Omental fat pad (tissue), 4 donors: Measurements from ENCODE around the gene ARID3B. TPM values are rescaled to one million over a fixed set of nuclear protein-coding genes. Genes with fewer than 3 reads are reported as not detected.

Source experiments
- ATAC-seq: fragments of 150-250 bp; one replicate; pipeline ENCODE4 v1.9.1; 2016; ENCODE audit warnings: mild to moderate bottlenecking, moderate library complexity; ENCODE audit not compliant: low FRiP score
- DNase-seq: peaks from one replicate; pipeline ENCODE4 v3.0.0-alpha.2; 2019; ENCODE audit warnings: low spot score
- total RNA-seq, 4 donors: library from RNA; depleted of rRNA; stranded (reverse); fragments of >200 nt; gene quantifications; one replicate each; pipeline ENCODE4 v1.1.0, GENCODE V29; 2016
- TF ChIP-seq, protein P1 (sequence below), 3 donors: fragments of 450-650 bp; IDR thresholded peaks; one replicate each; pipeline ENCODE4 v1.5.1; 2016 to 2017; ENCODE audit warnings: antibody characterized with exemption in 3 of 3, mild to moderate bottlenecking in 3 of 3, moderate library complexity in 2 of 3

Gene ARID3B
- total RNA-seq, 4 donors from 2014 or later = 2.2 to 16.9 (median 4.3) TPM

DNA sequence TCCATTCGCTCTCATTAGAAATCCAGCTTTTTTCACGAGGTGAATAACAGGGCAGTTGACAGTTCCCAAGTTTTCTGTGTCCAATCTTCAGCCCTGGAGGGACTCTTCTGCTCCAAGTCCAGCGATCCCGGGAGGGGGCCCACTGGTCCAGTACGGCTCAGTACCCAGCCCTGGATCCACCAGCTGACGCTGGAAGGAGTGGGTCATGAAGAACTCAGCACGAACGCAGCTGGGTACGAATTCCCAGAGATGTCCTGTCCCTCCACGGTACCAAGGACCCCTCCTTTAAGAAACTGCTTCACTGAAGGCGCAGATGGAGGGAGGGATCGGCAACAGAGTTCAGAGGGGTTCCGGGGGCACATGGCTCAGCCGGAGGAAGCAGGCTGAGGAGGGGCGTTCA lies 58.1 kb downstream of the ARID3B start:
- ATAC-seq = no peak
- TF ChIP-seq, protein P1, sequence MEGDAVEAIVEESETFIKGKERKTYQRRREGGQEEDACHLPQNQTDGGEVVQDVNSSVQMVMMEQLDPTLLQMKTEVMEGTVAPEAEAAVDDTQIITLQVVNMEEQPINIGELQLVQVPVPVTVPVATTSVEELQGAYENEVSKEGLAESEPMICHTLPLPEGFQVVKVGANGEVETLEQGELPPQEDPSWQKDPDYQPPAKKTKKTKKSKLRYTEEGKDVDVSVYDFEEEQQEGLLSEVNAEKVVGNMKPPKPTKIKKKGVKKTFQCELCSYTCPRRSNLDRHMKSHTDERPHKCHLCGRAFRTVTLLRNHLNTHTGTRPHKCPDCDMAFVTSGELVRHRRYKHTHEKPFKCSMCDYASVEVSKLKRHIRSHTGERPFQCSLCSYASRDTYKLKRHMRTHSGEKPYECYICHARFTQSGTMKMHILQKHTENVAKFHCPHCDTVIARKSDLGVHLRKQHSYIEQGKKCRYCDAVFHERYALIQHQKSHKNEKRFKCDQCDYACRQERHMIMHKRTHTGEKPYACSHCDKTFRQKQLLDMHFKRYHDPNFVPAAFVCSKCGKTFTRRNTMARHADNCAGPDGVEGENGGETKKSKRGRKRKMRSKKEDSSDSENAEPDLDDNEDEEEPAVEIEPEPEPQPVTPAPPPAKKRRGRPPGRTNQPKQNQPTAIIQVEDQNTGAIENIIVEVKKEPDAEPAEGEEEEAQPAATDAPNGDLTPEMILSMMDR (IDR thresholded peaks at IDR 0.05) = no peak

DNA sequence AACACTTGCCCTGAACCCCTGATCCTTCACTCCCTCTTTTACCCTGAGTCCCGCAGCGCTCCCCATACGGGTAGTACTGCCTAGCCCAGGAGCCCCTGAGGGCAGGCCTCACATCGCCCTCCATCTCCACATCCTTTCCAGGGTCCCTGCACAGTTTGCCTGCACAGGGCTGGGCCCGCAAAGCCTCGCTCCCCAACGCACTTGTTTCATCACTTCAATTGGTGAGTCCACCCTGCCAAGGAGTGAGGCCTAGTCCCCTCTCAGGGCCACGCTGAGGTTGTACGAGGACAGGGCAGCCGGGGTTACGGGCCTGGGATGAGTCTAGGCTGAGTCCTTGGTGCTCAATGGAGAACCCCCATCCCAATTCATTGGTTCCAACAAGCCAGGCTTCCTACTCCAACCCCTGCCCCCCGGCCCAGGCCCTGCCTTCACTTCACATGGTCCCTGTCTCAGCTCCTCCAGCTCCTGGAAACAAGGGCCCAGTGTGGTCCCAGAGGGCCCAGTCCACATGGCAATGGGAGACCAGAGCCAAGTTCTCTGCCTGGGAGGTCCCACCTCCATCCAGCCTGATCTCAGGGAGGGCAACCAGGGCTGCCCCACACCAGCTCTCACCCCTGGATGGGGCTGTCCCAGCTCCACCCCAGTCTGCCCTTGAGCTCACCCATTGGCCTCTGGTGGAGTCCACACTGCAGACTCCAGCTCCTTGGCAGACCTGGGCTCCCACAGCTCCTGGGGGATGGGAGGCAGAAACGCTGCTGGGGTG lies 62.2 kb downstream of the ARID3B start:
- DNase-seq (no peak), ATAC-seq (no peak)
- TF ChIP-seq, protein P1 (IDR thresholded peaks at IDR 0.05) = no peak

More for the DNA sequence above, 58.1 kb downstream of the ARID3B start:
- DNase-seq = no peak

DNA sequence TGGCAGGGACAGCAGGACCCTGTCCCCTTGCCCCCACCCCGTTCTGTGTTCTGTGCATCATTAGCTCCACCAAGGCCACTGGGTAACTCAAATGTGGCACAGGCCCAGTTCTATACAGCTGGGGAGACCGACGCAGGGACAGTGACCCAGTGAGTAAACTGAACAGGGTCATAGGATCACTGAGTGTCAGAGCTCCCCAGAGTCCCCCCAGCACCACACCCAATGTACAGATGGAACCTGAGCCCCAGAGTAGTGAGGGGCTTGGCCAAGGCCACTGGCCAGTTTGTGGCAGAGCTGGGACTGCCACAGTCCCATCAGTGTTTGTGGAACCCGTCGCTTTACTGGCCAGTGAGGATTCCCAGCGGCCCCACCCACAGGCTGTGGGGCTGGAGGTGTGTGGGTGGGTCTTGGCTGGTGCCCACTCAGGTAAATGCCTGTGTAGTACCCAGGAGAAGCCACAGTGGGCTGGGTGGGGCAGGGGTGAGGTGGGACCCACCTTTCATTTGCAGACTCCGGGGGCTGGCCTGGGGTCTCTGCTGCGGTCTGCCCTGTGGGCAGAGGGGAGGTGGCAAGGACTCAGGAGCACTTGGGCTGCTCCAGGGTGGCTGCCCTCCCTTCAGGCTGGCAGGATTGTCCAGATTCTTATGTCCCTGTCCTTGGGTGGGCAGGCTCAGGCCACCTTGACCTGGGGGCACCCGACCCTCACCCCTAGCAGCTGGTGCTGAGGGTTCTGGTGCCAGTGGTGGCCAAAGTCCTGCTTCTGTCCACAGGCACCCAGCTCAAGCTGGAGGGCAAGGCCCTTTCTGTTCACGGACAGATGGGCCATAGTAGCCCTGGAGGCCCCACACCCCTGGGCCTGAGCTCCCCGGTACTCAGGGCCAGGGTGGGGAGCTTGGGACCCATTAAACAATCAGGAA lies 63.0 kb downstream of the ARID3B start:
- ATAC-seq (no peak), DNase-seq (no peak)
- TF ChIP-seq, protein P1 (IDR thresholded peaks at IDR 0.05) = no peak

DNA sequence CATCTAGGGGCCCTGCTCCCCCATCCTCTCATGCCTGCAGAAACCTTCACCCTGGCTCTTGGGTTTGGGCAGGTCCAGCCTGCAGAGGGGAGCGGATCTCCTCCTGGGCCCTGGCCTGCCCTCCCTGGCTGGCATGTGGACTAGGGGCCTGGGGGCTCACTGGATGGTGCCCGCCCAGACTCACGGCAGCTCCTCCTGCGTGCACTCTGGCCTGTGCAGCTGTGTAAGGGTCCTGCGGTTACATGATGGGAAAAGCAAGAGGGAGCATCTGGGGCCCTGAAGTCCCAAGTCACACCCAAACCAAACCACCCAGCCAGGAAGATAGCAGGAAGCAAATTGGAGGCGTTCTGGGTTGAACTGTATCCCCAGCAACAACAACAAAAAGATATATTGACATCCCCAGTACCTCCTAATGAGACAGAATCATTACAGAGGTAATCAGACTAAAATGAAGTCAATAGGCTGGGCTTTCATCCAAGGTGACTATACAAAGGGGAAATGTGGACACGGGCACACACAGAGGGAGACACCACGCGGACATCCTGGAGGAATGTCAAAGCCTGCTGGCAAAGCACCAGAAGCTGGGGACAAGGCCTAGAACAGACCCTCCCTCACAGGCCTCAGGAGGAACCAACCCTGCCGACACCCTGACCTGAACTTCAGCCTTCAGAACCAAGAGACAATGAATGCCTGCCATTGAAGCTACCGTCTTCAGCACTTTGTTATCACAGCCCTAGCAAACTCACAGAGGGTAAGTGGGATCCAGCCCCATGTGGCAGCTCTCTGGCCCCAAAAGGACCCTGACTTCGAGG lies 64.2 kb downstream of the ARID3B start:
- no peak for ATAC-seq

DNA sequence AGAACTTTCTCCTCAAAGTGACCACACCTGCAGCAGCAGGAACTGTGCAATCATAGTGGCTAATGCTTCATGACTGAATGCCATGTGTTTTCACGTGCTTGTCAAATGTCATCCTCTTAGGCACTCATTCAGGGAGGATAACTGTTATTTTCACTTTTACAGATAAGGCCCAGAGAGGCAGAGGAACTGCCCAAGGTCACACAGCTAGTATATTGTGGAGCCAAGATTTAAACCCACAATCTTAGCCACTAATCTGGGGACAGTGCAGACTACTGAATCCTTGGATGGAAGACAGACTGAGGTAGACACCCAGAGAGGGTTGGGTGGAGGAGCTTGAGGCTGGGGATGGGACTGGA lies 64.8 kb downstream of the ARID3B start:
- no peak for ATAC-seq
- no peak for DNase-seq
- TF ChIP-seq, protein P1 (IDR thresholded peaks at IDR 0.05) = no peak

More for the DNA sequence above, 64.2 kb downstream of the ARID3B start:
- no peak for DNase-seq
- TF ChIP-seq, protein P1 (IDR thresholded peaks at IDR 0.05) = no peak

DNA sequence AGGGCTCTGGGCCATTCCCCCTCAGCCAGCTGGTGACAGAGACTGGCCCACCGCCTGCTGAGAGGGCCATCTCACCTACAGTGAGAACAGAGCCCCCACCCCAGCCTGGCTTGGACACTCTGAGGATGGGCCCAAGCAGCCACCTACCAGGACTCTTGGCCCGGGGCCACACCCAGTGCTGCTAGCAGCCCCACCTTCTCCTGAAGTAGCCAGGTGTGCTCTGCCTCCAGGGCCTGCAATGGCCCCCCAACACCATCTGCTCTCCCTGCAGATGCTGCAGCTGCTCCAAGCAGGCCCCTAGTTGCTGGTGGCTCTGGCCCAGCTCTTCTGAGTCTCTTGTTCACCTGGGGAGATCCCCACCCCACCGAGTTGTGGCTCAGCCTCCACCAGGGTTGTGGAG lies 67.8 kb downstream of the ARID3B start:
- ATAC-seq = no peak
- TF ChIP-seq, protein P1 (IDR thresholded peaks at IDR 0.05) = no peak

More for the DNA sequence above, 67.8 kb downstream of the ARID3B start:
- DNase-seq = no peak
